GM12872 (cell line): ENCODE results near the gene TUBA1B.

Experiments
- CTCF ChIP-seq: IDR thresholded peaks from 3 replicates; pipeline ENCODE4 v1.5.1; 2011; ENCODE audit warnings: low read depth, mild to moderate bottlenecking, low read length, moderate library complexity; ENCODE audit not compliant: insufficient read depth

TUBA1B gene

DNA sequence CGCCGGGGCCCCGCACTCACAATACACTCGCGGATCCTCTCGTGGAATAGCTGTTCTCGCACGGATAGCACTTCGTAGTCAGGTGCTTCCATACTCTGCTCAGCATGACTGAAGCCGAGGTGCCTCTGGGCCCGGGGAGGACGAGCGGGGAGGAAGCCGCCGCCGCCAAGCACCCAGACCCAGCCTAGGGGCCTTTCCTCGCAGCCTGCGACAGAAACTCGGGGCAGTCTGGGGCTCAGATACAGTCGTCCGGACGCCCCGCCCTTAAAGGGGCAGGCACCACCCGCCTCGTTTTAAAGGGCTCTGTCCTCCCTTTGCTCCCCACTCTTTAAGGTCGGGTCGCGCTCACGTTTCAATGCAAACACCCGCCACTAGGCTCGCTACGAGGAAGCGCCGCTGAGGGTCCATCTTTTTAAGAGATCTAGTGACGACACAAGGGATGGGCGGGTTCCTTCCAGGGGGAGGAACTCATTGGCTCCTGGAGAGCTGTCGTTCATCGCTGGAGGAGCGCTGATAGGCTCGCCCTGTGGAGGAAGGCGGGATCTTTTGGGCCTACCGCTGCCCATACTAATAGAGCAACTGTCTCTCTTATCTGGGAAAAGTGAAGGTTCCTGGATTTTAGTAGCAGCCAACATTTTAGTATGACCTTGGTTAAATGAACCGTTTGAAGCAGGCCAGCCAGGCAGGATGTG, 20.6 kb downstream of the TUBA1B start, which contains the start of gene LMBR1L:
LMBR1L (minus strand) TSS at position 384 of the 692 bp plus-strand sequence; CDS start at position 92, 292 bp downstream.
- peak; percentile 48; the same call in 1 of the 3 replicates for TF ChIP-seq CTCF

- no peak for TF ChIP-seq CTCF
Observed at GRCh38 chr12:49109641-49110463, 21.3 kb downstream of the TUBA1B start.

GRCh38 chr12:49108958-49109404, 22.2 kb downstream of the TUBA1B start:
- no peak for TF ChIP-seq CTCF

GRCh38 chr12:49105504-49106084, 25.6 kb downstream of the TUBA1B start:
- no peak for TF ChIP-seq CTCF

- TF ChIP-seq CTCF, result no peak
Observed at GRCh38 chr12:49104822-49105221, 26.4 kb downstream of the TUBA1B start.

DNA sequence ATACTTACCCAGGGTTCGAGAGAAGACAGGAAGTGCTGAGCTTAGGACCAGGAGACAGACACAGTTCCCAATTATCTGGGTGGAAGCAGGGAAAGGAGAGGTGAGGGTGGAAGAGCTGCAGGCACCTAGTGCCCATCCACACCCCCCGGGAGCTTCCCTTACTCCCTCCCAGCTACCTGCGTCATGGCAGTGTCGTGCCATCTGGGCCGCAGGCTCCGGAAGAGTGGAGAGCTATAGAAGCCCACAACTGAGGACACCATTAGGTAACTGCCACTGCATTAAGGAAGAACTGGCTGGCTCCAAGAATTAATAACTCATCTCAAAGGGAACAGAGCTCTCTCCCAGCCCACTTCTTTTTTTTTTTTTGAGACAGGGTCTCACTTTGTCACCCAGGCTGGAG, 30.8 kb downstream of the TUBA1B start:
- TF ChIP-seq CTCF, result no peak

DNA sequence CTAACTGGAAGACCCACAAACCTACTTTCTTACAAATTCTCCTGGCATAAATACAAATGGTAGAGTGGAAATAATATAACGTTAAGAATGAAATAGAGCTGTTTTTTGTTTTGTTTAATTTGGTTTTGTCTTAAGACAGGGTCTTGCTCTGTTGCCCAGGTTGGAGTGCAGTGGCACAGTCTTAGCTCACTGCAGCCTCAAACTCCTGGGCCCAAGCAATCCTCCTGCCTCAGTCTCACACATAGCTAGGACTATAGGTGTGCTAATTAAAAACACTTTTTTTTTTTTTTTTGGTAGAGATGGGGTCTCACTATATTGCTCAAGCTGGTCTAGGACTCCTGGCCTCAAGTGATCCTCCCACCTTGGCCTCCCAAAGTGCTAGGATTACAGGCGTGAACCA, 32.5 kb downstream of the TUBA1B start:
- no peak for TF ChIP-seq CTCF
